NOMO-1 treated with DMSO at 0.1 percent for 48 hours (cell line): ENCODE results near the gene MAP3K2.

Experiments
- DNase-seq: peaks from one replicate; lab custom pipeline; 2025; ENCODE audit not compliant: unreplicated experiment; lab: John Stamatoyannopoulos, UW

The MAP3K2 gene

DNA sequence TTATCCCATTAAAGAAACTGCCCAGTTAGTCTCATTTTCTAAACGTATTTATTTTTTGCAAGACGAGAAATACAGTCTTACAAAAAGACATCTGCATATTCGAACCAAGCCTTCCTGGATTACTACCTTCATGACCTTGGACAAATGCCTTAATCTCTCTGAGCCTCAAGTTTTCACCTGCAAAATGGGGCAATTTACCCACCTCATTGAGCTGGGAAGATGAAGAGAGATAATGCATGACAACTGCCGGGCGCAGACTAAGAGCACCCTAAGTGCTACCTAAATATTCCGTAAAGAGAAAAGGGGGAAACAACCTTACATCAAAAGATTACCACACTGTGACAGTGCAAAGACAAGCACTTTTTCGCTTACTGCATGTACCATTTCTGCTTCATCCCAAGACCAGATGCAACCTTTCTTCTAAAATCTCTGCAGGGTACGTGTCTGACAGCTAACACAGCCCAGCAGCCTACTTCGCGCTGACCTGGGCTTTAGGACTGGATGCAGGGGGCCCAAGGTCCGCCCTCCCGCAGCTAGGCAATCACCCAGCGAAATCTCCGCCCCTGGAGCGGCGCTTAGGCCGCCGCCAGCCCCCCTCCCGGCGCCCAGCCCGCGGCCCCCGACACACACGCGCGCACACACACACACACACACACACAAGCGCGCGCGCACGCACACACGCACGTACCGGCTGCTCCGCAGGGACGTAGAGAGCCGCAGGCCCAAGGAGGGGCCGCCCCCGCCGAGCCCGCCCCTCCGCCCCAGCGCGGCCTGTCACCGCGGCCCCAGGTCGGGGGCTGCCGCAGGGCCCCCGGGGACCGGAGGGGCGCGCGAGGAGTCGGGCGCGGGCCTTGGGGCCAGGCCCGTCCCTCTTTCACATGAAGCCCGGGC is 766 bp downstream of the MAP3K2 start:
- peak; percentile 74 for DNase-seq

- peak; percentile 81 for DNase-seq
Measured at GRCh38 chr2:127386246-127386645, 1.5 kb downstream of the MAP3K2 start.

- DNase-seq: no peak
Measured at GRCh38 chr2:127384529-127384928, 3.2 kb downstream of the MAP3K2 start.

DNA sequence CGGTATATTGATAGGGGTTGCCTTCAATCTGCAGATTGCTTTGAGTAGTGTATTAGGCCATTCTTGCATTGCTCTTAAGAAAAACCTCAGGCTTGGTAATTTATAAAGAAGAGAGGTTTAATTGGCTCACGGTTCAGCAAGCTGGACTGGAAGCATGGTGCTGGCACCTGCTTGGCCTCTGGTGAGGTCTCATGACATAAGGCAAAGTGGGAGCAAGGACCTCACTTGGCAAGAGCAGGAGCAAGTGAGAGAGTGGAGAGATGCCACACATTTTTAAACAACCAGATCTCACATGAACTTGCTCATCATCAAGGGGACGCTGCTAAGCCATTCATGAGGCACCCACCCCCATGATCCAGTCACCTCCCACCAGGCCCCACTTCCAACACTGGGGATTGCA is 4.9 kb downstream of the MAP3K2 start:
- DNase-seq: no peak

- DNase-seq: no peak
Measured at GRCh38 chr2:127381762-127382161, 6.0 kb downstream of the MAP3K2 start.

DNA sequence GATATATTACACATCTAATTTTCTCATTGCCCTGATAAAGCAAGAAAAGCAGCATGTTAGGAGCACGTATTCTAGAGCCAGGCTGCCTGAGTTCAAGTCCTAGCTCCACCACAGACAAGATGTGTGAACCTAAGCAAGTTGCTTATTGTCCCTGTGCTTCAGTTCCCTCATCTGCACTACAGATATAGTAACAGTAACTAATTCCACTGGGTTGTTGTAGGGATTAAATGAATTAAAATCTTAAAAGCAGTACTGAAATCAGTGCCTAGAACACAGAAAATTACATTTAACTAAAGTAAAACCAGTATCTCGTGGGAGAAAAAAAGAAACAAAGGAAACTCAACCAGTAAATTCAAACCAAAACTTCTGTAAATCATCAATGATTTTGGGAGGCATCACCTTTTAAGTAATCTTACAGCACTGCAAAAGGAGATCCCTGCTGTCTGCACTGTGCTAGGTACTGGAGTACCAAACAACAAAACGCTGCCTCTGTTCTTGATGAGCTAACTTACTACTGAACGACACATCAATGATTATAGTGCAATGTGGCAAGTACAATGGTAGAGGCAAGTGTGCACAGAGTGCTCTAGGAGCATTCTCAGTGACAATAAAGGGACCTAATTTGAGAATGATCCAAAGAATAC is 7.9 kb downstream of the MAP3K2 start:
- DNase-seq: no peak

GRCh38 chr2:127378720-127379119 is 9.1 kb downstream of the MAP3K2 start:
- no peak for DNase-seq

GRCh38 chr2:127377262-127377661 is 10.5 kb downstream of the MAP3K2 start:
- DNase-seq: no peak

- no peak for DNase-seq
Measured at GRCh38 chr2:127376257-127376656, 11.5 kb downstream of the MAP3K2 start.

GRCh38 chr2:127373362-127374083 is 14.3 kb downstream of the MAP3K2 start:
- no peak for DNase-seq

- no peak for DNase-seq
Measured at GRCh38 chr2:127371037-127371436, 16.7 kb downstream of the MAP3K2 start.

GRCh38 chr2:127370010-127370409 is 17.8 kb downstream of the MAP3K2 start:
- no peak for DNase-seq

DNA sequence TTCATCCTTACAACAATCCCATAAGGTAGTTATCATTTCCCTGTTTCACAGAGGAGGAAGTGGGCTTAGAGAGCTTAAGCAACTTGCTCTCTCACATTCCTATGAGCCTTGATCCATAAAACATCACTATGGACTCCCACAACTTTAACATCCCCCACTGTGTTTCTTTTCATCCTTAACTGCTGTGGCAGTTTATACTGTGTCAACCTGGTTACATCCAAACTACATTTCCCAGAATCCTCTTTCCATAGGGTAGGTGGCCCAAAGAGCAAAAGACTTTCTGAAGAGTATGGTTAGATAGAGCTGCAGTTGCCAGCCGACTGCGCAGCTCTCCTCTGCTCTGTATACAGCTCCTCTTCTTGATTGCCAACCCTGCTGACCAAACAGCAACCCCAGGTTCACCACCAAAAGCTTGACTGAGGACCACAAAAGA is 22.5 kb downstream of the MAP3K2 start:
- DNase-seq: no peak

- DNase-seq: no peak
Measured at GRCh38 chr2:127362971-127363370, 24.8 kb downstream of the MAP3K2 start.

DNA sequence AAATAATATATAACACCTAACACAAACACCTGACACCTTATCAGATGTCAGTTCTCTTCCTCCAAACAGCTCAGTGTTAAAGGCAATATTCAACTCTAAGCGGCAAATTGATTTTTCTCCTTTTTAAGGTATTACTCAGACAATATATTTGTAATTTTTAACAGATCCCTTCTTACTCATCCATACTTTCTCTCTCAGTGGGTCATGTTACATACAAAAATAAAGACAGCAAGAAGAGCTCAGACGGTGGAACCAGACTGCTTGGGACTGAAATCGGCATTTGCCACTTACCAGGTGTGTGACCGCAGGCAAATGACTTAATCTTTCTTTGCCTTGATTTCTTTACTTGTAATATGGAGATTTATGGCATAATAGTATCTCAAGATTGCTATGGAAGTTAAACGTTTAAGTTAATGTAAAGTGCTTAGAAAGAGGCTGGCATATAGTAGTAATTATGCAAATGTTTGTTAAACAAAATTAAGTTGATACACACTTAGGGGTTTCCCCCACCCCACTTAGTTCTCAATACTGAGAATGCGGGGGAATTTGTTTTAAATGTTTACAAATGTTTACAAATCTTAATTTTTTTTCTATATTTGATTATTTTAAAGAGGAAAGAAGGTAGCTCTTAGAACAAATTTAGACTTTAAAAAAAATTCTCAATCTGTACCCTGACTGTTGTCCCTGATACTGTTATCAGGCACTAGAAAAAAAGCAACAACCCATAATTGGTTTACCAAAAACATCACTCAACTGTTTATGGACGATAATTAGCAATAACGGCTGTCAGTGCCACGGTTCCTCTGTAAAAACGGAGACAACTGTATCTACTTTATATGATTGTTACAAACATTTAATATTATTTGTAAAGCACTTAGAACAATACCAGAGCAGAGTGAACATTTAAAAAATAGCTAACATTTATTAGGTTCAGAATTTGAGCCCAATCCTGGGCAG is 25.6 kb downstream of the MAP3K2 start:
- DNase-seq: no peak

- no peak for DNase-seq
Measured at GRCh38 chr2:127360242-127360641, 27.5 kb downstream of the MAP3K2 start.

- DNase-seq: no peak
Measured at GRCh38 chr2:127359520-127359919, 28.3 kb downstream of the MAP3K2 start.

- no peak for DNase-seq
Measured at GRCh38 chr2:127358971-127359370, 28.8 kb downstream of the MAP3K2 start.

GRCh38 chr2:127358044-127358443 is 29.7 kb downstream of the MAP3K2 start:
- DNase-seq: no peak

DNA sequence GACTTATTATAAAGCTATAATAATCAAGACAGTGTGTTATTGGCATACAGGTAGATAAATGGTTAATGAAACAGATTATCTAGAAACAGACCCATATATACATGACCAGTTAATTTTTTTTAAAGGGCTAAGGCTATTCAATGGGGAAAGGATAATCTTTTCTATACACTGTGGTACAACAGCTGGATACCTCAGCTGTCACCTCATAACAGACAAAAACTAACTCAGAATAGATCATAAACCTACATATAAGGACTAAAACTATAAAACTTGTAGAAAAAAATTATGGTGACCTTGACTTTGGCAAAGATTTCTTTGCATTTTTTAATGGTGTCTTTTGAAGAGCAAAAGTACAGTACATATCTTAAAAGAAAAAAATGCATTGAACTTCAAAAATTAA is 30.2 kb downstream of the MAP3K2 start:
- no peak for DNase-seq

- no peak for DNase-seq
Measured at GRCh38 chr2:127356531-127356930, 31.2 kb downstream of the MAP3K2 start.
